Activated CD8-positive, alpha-beta T cell treated with anti-CD3 and anti-CD28 coated beads for 36 hours (primary cell): ENCODE measurements around the gene ADAMTS10. TPM values are rescaled to one million over a fixed set of nuclear protein-coding genes. Genes with fewer than 3 reads are reported as not detected.
"Not testable (repeated sequence)": the region's sequence is repeated elsewhere in the genome, so short reads cannot be mapped to it uniquely, and the experiment has no call there.

ENCODE experiments used
- ATAC-seq: fragments of 200-7000 bp; cut with Tn5 transposase; one replicate; pipeline ENCODE4 v1.10.0; 2021; ENCODE audit warnings: mild to moderate bottlenecking, moderate library complexity
- CTCF ChIA-PET: fragments of 350-600 bp; sonication (Branson Sonifier 250); formaldehyde crosslinking; loops from one replicate; lab custom pipeline; 2021; ENCODE audit warnings: antibody characterized with exemption; lab: Charles Lee
- POLR2A ChIA-PET: fragments of 350-600 bp; sonication (Branson Sonifier 250); formaldehyde crosslinking; loops from one replicate; lab custom pipeline; 2021; ENCODE audit warnings: antibody characterized with exemption; lab: Charles Lee
- DNase-seq: peaks from one replicate; pipeline ENCODE4 v3.0.0-alpha.2; 2020
- H3K27ac Mint-ChIP-seq: one replicate; pipeline ENCODE4 v1.8.0; 2021; ENCODE audit warnings: mild to moderate bottlenecking, mixed read lengths
- H3K27me3 Mint-ChIP-seq: one replicate; pipeline ENCODE4 v1.8.0; 2021; ENCODE audit warnings: mixed read lengths
- H3K36me3 Mint-ChIP-seq: one replicate; pipeline ENCODE4 v1.8.0; 2021; ENCODE audit warnings: low read depth, mixed read lengths
- H3K4me1 Mint-ChIP-seq: one replicate; pipeline ENCODE4 v1.8.0; 2021; ENCODE audit warnings: low read depth, mixed read lengths
- H3K4me3 Mint-ChIP-seq: one replicate; pipeline ENCODE4 v1.8.0; 2021; ENCODE audit warnings: mild to moderate bottlenecking, moderate library complexity, mixed read lengths
- H3K9me3 Mint-ChIP-seq: one replicate; pipeline ENCODE4 v1.8.0; 2021; ENCODE audit warnings: mixed read lengths
- CTCF ChIP-seq: fragments of 200-600 bp; IDR thresholded peaks from one replicate; pipeline ENCODE4 v1.8.0; 2022; ENCODE audit warnings: antibody characterized with exemption, mild to moderate bottlenecking
- intact Hi-C: fragments of 100-400 bp; cut with micrococcal nuclease; formaldehyde crosslinking; loops from one replicate; pipeline ENCODE4 v1.10.0; 2022
- total RNA-seq, 2 experiments: library from RNA; stranded (reverse); gene quantifications; one replicate each; pipeline ENCODE4 v1.2.3, GENCODE V29; 2021

Gene ADAMTS10
- total RNA-seq, 2 experiments from 2014 or later, result 3.7 to 4.0 TPM

GRCh38 chr19:8629996-8630683 lies 19.6 kb upstream of the ADAMTS10 start, which contains the start of gene NFILZ:
Gene NFILZ (plus strand): TSS chr19:8630633. CDS start chr19:8676766, 46,133 bp downstream.
- ChIA-PET CTCF (interaction anchor here (0.8 to 1.3 kb wide), 2 partner anchors 12 to 52 kb away, joined by 3 to 5 read pairs; no protein-coding TSS in a partner anchor), POLR2A (interaction anchor here (0.6 kb wide), 1 partner anchor 11 kb away, joined by 3 read pairs; no protein-coding TSS in a partner anchor)
- TF ChIP-seq CTCF, result no peak
- no peaks in the 10 kb centered on the region for H3K4me1 Mint-ChIP-seq
- no peak within 1 kb of the TSS for H3K4me3 Mint-ChIP-seq
- ATAC-seq (no peak), DNase-seq (no peak)
- no peaks in the 10 kb centered on the region for H3K9me3 Mint-ChIP-seq
- H3K36me3 Mint-ChIP-seq, result no peaks in the 10 kb centered on the region
- intact Hi-C loops, result no loop called here
- H3K27ac Mint-ChIP-seq, result no peak within 1 kb of the TSS
- H3K27me3 Mint-ChIP-seq, result no peaks in the 10 kb centered on the region

- Mint-ChIP-seq H3K36me3 (no peaks in the 10 kb centered on the region), H3K27ac (no peak overlapping the region), H3K4me3 (no peak overlapping the region), H3K27me3 (no peaks in the 10 kb centered on the region), H3K9me3 (no peaks in the 10 kb centered on the region), H3K4me1 (no peaks in the 10 kb centered on the region)
- intact Hi-C loops, result no loop called here
- ATAC-seq (no peak), DNase-seq (no peak)
- TF ChIP-seq CTCF, result no peak
- POLR2A ChIA-PET, result no interaction called here
- CTCF ChIA-PET, result no interaction called here
Observed at GRCh38 chr19:8629184-8629583, 18.7 kb upstream of the ADAMTS10 start.

GRCh38 chr19:8626842-8627241 lies 16.3 kb upstream of the ADAMTS10 start:
- Mint-ChIP-seq H3K36me3 (no peaks in the 10 kb centered on the region), H3K27ac (no peak overlapping the region), H3K9me3 (no peaks in the 10 kb centered on the region), H3K27me3 (no peaks in the 10 kb centered on the region), H3K4me3 (no peak overlapping the region), H3K4me1 (no peaks in the 10 kb centered on the region)
- CTCF ChIA-PET, result interaction anchor here (1.3 kb wide), 1 partner anchor 67 kb away, joined by 4 read pairs; no protein-coding TSS in a partner anchor
- ATAC-seq (no peak), DNase-seq (no peak)
- POLR2A ChIA-PET, result no interaction called here
- no peak for TF ChIP-seq CTCF
- intact Hi-C loops, result no loop called here

- CTCF ChIA-PET, result interaction anchor here (0.6 to 2.9 kb wide), 7 partner anchors 19 to 465 kb away, joined by 3 to 12 read pairs (median 3); no protein-coding TSS in a partner anchor
- DNase-seq, POLR2A ChIA-PET, H3K27ac Mint-ChIP-seq, H3K36me3 Mint-ChIP-seq, ATAC-seq, H3K9me3 Mint-ChIP-seq, intact Hi-C loops, H3K27me3 Mint-ChIP-seq, H3K4me1 Mint-ChIP-seq, H3K4me3 Mint-ChIP-seq: not testable (repeated sequence)
- TF ChIP-seq CTCF, result peak; percentile 29
Observed at GRCh38 chr19:8622886-8623285, 12.4 kb upstream of the ADAMTS10 start.

GRCh38 chr19:8618751-8619150 lies 8.2 kb upstream of the ADAMTS10 start:
- Mint-ChIP-seq H3K4me3 (no peak overlapping the region), H3K9me3 (no peaks in the 10 kb centered on the region), H3K27ac (no peak overlapping the region), H3K4me1 (peaks cover 8% of the 10 kb centered on the region), H3K27me3 (peaks cover 1% of the 10 kb centered on the region), H3K36me3 (no peaks in the 10 kb centered on the region)
- no peak for TF ChIP-seq CTCF
- ATAC-seq, result no peak
- ChIA-PET POLR2A (no interaction called here), CTCF (interaction anchor here (1.1 to 8.6 kb wide), 3 partner anchors 24 to 39 kb away, joined by 3 to 71 read pairs (median 7); partner anchors contain the start of gene MYO1F)
- intact Hi-C loops, result no loop called here
- no peak for DNase-seq
